Measurements from ENCODE around the gene ARL6IP4.
A peak's percentile ranks its signal among the peaks of the same experiment; 100 is the strongest.

- peak in 1 of 5 experiments; percentile 8 for TF ChIP-seq CTCF (IDR thresholded peaks at IDR 0.05)
- peak in 1 of 2 donors; percentile 79 for TF ChIP-seq EP300 (IDR thresholded peaks at IDR 0.05)
- TF ChIP-seq POLR2A (IDR thresholded peaks at IDR 0.05), result peak; percentile 14 to 59
Measured at GRCh38 chr12:122965851-122966742, 14.4 kb upstream of the ARL6IP4 start, which contains the start of gene ABCB9.
